Endothelial cell of umbilical vein (primary cell): Measurements from ENCODE around the gene CHCHD3. TPM values are rescaled to one million over a fixed set of nuclear protein-coding genes. Genes with fewer than 3 reads are reported as not detected.

Experiments
- BruUV-seq: library from RNA; stranded (reverse); fragments of 400-500 nt; replicated peaks from 2 replicates; lab custom pipeline; 2021; lab: Mats Ljungman, UMichigan
- CTCF ChIA-PET: fragments of 300-600, 350-600 bp; sonication (Branson Sonifier 250); formaldehyde crosslinking; loops from one replicate; lab custom pipeline; 2021; ENCODE audit warnings: antibody characterized with exemption, inconsistent platforms; lab: Charles Lee
- POLR2A ChIA-PET: fragments of 300-600, 350-600 bp; sonication (Branson Sonifier 250); formaldehyde crosslinking; loops from one replicate; lab custom pipeline; 2021; ENCODE audit warnings: antibody characterized with exemption, inconsistent platforms; lab: Charles Lee
- DNase-seq: peaks from one replicate; pipeline ENCODE4 v3.0.0-alpha.2; 2011; ENCODE audit warnings: low read depth, low spot score
- FAIRE-seq: peaks from 2 replicates; lab custom pipeline; 2011; peaks lifted over from hg19 to GRCh38; lab: Jason Lieb, UNC
- H2AFZ ChIP-seq: 2 replicates; pipeline ENCODE4 v1.6.0; 2012; ENCODE audit warnings: low read depth, low read length, control low read depth, inconsistent platforms
- H3K27ac ChIP-seq: 2 replicates; pipeline ENCODE4 v1.5.1; 2011; ENCODE audit warnings: low read depth, mild to moderate bottlenecking, control low read depth, low read length, moderate library complexity; ENCODE audit not compliant: insufficient read depth
- H3K27me3 ChIP-seq, 2 experiments: 2 replicates each; pipeline versions ENCODE4 v1.6.0 to v1.6.1; 2011; ENCODE audit warnings: low read length in 2 of 2, mixed read lengths in 1 of 2; ENCODE audit not compliant: control insufficient read depth in 2 of 2, insufficient read depth in 2 of 2
- H3K36me3 ChIP-seq, 2 experiments: 2 replicates in 1 of 2; 3 replicates in 1 of 2; pipeline ENCODE4 v1.5.1; 2011; ENCODE audit warnings: low read length in 2 of 2, mild to moderate bottlenecking in 1 of 2, moderate library complexity in 1 of 2; ENCODE audit not compliant: control insufficient read depth in 2 of 2, insufficient read depth in 2 of 2; ENCODE audit errors: extremely low read depth in 1 of 2
- H3K4me1 ChIP-seq: 3 replicates; pipeline ENCODE4 v1.5.1; 2011; ENCODE audit warnings: mild to moderate bottlenecking, low read length; ENCODE audit not compliant: control insufficient read depth, insufficient read depth; ENCODE audit errors: extremely low read depth
- H3K4me2 ChIP-seq: 2 replicates; pipeline ENCODE4 v1.6.1; 2011; ENCODE audit warnings: low read length, control low read depth, mixed read lengths; ENCODE audit not compliant: insufficient read depth
- H3K4me3 ChIP-seq, 3 experiments: fragments of 200-600 bp in 1 of 3; sonication (generic), shearing (Covaris generic) in 1 of 3; replicated peaks in 1 of 3; 2 replicates each; pipeline ENCODE4 v1.5.1; 2011 to 2016; ENCODE audit warnings: control low read depth in 3 of 3, low read length in 3 of 3, mild to moderate bottlenecking in 2 of 3, inconsistent platforms in 1 of 3, low read depth in 1 of 3, moderate library complexity in 1 of 3; ENCODE audit not compliant: insufficient read depth in 1 of 3
- H3K79me2 ChIP-seq: 2 replicates; pipeline ENCODE4 v1.6.0; 2012; ENCODE audit warnings: low read length, inconsistent platforms; ENCODE audit not compliant: control insufficient read depth, insufficient read depth
- H3K9ac ChIP-seq: replicated peaks from 2 replicates; pipeline ENCODE3; 2011; ENCODE audit warnings: low read length, control low read depth; ENCODE audit not compliant: insufficient read depth; ENCODE audit errors: extremely low read depth
- H3K9me1 ChIP-seq: replicated peaks from 3 replicates; pipeline ENCODE4 v1.6.0; 2011; ENCODE audit warnings: mild to moderate bottlenecking, low read length; ENCODE audit not compliant: control insufficient read depth, insufficient read depth; ENCODE audit errors: extremely low read depth
- H3K9me3 ChIP-seq: replicated peaks from 2 replicates; pipeline ENCODE4 v1.5.1; 2012; ENCODE audit warnings: low read length, inconsistent platforms; ENCODE audit not compliant: control insufficient read depth, insufficient read depth
- H4K20me1 ChIP-seq: replicated peaks from 2 replicates; pipeline ENCODE3; 2011; ENCODE audit warnings: mild to moderate bottlenecking, low read length; ENCODE audit not compliant: control insufficient read depth, insufficient read depth; ENCODE audit errors: extremely low read depth
- EZH2 ChIP-seq: IDR thresholded peaks from 2 replicates; pipeline ENCODE4 v1.6.1; 2012; ENCODE audit warnings: borderline replicate concordance, low read depth, mild to moderate bottlenecking, moderate library complexity, low read length, inconsistent platforms; ENCODE audit not compliant: severe bottlenecking
- FOS ChIP-seq: IDR thresholded peaks from 2 replicates; pipeline ENCODE4 v1.6.1; 2011; ENCODE audit warnings: mild to moderate bottlenecking, low read length, moderate library complexity, borderline replicate concordance; ENCODE audit not compliant: insufficient read depth
- GATA2 ChIP-seq: IDR thresholded peaks from 2 replicates; pipeline ENCODE4 v1.7.0; 2011; ENCODE audit warnings: low read depth, mild to moderate bottlenecking, moderate library complexity, mixed read lengths, low read length; ENCODE audit not compliant: insufficient read length, insufficient read depth
- JUN ChIP-seq: IDR thresholded peaks from 2 replicates; pipeline ENCODE4 v1.6.1; 2011; ENCODE audit warnings: borderline replicate concordance, low read depth; ENCODE audit not compliant: insufficient read length, insufficient read depth
- MYC ChIP-seq: IDR thresholded peaks from one replicate; pipeline ENCODE4 v1.6.1; 2011; ENCODE audit warnings: mild to moderate bottlenecking, low read depth, low read length
- POLR2A ChIP-seq: IDR thresholded peaks from 2 replicates; pipeline ENCODE4 v1.6.1; 2012; ENCODE audit warnings: low read depth, mild to moderate bottlenecking, control low read depth, low read length
- POLR2AphosphoS5 ChIP-seq: IDR thresholded peaks from 2 replicates; pipeline ENCODE4 v1.6.1; 2012; ENCODE audit warnings: low read depth, mild to moderate bottlenecking, control low read depth, low read length, moderate library complexity; ENCODE audit not compliant: insufficient read depth
- dilution Hi-C: fragments of 300-500 bp; cut with MboI; formaldehyde crosslinking; loops from one replicate; pipeline ENCODE4 v1.15.0; 2019; ENCODE audit warnings: low sequenced_read_pairs; ENCODE audit not compliant: extremely low pct_ligation_motif_present
- intact Hi-C: fragments of 100-400 bp; cut with micrococcal nuclease; formaldehyde crosslinking; loops from one replicate; pipeline ENCODE4 v1.10.0; 2022
- polyA plus RNA-seq, 4 experiments: library from polyadenylated mRNA; depleted of rRNA in 3 of 4; stranded (reverse) in 3 of 4; unstranded in 1 of 4; fragments of >200 nt; gene quantifications; 2 replicates each; pipeline versions ENCODE4 v1.2.1 to v1.2.3, GENCODE V29; 2011 to 2012; ENCODE audit warnings: missing spikeins in 1 of 4
- total RNA-seq: library from RNA; stranded (reverse); gene quantifications from 2 replicates; pipeline ENCODE4 v1.2.3, GENCODE V29; 2021
- TF ChIP-seq, protein P1 (sequence below): IDR thresholded peaks from 2 replicates; pipeline ENCODE4 v1.6.1; 2011; ENCODE audit not compliant: insufficient read depth, insufficient read length
- TF ChIP-seq, protein P2 (sequence below), 2 donors: IDR thresholded peaks; 1 replicate in 1 of 2; 2 replicates in 1 of 2; pipeline ENCODE4 v1.5.1; 2011; ENCODE audit warnings: low read length in 2 of 2, mild to moderate bottlenecking in 2 of 2, moderate library complexity in 2 of 2, control low read depth in 1 of 2, inconsistent platforms in 1 of 2, low read depth in 1 of 2; ENCODE audit not compliant: insufficient read depth in 1 of 2; ENCODE audit errors: extremely low read depth in 1 of 2

CHCHD3 gene
- total and polyA plus RNA-seq, 2 donors (not counting 3 experiments of a cell fraction or from before 2014, with no cell fraction given), result 22.0 to 63.7 TPM

DNA sequence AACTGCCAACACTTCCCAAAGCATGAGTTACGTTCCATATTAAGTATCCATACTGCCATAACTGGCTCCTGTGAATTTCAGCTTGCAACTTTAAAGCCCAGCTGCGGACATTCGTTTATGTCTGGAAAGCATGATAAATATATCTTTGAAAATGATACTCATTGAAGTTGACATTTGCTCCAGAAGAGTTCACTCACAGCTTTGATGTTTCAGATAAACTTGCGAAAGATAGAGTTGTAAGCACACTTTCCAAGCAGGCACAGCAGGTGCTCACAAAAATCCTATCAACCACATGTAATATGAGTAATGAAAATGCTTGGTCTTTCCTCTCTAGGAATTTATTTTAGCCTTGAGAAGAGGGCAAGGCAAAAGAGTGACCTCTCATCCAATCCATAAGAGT, 4.5 kb downstream of the CHCHD3 start:
- peaks cover 5% of the 10 kb centered on the region for H4K20me1 ChIP-seq
- no peak overlapping the region for H3K27ac ChIP-seq
- H3K4me1 ChIP-seq, result peaks cover 20% of the 10 kb centered on the region
- DNase-seq (no peak), FAIRE-seq (no peak)
- ChIA-PET POLR2A (no interaction called here), CTCF (no interaction called here)
- TF ChIP-seq GATA2 (no peak), JUN (no peak), EZH2 (no peak), POLR2AphosphoS5 (no peak), POLR2A (no peak), FOS (no peak), MYC (no peak)
- TF ChIP-seq, protein P1, sequence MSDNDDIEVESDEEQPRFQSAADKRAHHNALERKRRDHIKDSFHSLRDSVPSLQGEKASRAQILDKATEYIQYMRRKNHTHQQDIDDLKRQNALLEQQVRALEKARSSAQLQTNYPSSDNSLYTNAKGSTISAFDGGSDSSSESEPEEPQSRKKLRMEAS, result no peak
- TF ChIP-seq, protein P2, sequence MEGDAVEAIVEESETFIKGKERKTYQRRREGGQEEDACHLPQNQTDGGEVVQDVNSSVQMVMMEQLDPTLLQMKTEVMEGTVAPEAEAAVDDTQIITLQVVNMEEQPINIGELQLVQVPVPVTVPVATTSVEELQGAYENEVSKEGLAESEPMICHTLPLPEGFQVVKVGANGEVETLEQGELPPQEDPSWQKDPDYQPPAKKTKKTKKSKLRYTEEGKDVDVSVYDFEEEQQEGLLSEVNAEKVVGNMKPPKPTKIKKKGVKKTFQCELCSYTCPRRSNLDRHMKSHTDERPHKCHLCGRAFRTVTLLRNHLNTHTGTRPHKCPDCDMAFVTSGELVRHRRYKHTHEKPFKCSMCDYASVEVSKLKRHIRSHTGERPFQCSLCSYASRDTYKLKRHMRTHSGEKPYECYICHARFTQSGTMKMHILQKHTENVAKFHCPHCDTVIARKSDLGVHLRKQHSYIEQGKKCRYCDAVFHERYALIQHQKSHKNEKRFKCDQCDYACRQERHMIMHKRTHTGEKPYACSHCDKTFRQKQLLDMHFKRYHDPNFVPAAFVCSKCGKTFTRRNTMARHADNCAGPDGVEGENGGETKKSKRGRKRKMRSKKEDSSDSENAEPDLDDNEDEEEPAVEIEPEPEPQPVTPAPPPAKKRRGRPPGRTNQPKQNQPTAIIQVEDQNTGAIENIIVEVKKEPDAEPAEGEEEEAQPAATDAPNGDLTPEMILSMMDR (IDR thresholded peaks at IDR 0.05; ENCODE audit: extremely low read depth in 1 of 2, insufficient read depth in 1 of 2, low read depth in 1 of 2, low read length in 2 of 2), result no peak
- H3K9me3 ChIP-seq, result no peaks in the 10 kb centered on the region
- intact Hi-C loops (no loop called here), dilution Hi-C loops (no loop called here)
- H3K79me2 ChIP-seq, result peaks cover 80% of the 10 kb centered on the region
- no peak overlapping the region for H2AFZ ChIP-seq
- H3K4me3 ChIP-seq, result no peak overlapping the region
- no peak overlapping the region for H3K4me2 ChIP-seq
- H3K9me1 ChIP-seq, result no peaks in the 10 kb centered on the region
- no peaks in the 10 kb centered on the region for H3K27me3 ChIP-seq
- no peak overlapping the region for H3K9ac ChIP-seq
- no TSS peak for BruUV-seq
- H3K36me3 ChIP-seq, result no peaks in the 10 kb centered on the region
